GM21529 (cell line): Measurements from ENCODE around the gene EPHA10.
"Not testable (repeated sequence)": the region's sequence is repeated elsewhere in the genome, so short reads cannot be mapped to it uniquely, and the experiment has no call there.

ENCODE experiments used
- ATAC-seq: cut with Tn5 transposase; IDR thresholded peaks from one replicate; pipeline ENCODE4 v1.9.1; 2021; ENCODE audit not compliant: unreplicated experiment

The EPHA10 gene

DNA sequence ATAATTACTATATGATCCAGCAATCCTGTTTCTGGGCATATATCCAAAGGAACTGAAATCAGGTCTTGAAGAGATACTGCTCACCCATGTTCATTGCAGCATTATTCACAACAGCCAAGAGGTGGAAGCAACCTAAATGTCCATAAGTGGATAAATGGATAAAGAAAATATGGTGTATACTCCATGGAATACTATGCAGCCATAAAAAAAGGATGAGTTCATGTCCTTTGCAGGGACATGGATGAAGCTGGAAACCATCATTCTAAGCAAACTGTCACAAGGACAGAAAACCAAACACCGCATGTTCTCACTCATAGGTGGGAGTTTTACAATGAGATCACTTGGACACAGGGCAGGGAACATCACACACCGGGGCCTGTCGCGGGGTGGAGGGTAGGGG lies 26.3 kb downstream of the EPHA10 start:
- ATAC-seq = not testable (repeated sequence)

DNA sequence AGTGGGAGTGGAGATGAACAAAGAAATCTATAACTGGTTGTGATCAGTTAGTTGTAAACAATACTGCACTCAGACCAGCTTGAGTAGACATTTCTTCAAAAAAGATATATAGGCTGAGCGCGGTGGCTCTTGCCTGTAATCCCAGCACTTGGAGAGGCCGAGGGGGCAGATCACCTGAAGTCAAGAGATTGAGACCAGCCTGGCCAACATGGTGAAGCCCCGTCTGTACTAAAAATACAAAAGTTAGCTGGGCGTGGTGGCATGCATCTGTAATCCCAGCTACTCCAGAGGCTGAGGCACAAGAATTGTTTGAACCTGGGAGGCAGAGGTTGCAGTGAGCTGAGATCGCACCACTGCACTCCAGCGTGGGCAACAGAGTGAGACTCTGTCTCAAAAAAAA lies 26.9 kb downstream of the EPHA10 start:
- ATAC-seq = not testable (repeated sequence)

DNA sequence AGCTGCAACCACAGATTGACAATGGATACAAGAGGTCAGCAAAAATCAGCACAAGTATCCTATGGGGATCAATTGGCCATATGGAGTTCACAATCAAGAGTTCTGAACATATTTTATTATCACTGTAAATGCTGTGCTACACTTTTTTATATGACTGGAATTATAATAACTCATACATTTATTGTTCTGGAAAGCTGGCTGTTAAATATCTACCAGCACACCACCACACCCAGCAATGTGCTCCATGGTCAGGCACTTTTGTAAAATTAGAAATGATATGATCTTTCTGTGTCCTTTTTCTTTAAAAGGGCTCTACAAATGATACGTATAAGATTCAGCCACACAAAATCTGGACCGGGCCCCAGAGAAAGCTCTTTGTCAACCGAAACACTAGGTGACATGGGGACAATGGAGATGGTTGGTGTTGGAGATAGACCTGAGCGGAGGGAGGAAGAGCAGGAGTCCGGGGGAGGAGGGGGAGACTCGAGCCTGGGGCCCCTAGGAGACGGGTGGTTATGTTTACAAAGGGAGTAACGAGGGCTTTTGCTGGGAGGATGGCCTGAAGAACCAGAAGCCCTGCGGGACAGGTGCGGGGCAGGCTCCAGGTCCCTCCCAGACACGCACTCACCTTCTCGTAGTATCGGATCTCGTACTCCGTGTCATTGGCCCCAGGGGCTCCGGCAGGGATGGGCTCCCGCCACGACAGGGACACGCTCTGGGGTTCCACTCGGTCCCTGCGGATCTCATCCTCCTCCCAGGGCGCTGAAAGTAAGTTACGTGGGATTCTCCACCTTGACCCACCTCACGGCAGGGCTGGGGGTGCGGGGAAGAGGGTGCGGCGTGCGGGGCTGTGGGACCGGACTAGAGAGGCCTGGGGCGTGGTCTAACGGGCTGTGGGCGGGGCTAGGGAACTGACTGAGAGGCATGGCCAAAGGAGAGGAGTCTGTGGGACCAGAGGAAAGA lies 30.0 kb downstream of the EPHA10 start:
- no peak for ATAC-seq

DNA sequence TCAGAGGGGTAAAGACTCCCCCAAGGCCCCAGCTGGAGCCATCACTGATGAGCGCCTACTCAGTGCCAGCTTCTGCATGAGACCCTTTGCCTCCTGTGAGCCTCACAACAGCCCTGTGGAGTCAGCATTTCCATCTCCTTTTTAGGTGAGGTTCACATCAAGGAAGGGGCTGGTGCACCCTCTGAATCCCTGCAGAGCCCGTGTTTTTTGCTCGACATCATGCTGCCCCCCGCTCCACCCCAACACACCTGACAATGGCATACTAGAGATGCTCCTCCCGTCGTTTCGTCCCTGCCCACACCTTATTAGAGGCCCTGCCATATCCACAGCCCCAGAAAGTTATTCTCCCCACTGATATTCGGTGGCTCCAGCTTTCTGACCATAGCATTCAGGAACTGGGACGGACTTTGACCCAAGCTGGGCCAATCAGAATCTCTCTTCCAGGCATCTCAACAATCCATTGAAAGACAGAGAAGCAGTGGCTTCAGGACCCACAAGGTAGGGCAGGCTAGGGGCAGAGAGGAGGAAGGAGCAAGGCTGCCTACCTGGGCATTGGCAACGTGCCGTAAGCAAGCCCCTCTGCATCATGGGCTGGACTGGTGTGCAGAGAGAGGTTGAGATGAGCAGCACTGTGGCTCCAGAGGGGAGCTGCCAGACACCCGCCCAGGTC lies 32.7 kb downstream of the EPHA10 start:
- ATAC-seq = no peak

DNA sequence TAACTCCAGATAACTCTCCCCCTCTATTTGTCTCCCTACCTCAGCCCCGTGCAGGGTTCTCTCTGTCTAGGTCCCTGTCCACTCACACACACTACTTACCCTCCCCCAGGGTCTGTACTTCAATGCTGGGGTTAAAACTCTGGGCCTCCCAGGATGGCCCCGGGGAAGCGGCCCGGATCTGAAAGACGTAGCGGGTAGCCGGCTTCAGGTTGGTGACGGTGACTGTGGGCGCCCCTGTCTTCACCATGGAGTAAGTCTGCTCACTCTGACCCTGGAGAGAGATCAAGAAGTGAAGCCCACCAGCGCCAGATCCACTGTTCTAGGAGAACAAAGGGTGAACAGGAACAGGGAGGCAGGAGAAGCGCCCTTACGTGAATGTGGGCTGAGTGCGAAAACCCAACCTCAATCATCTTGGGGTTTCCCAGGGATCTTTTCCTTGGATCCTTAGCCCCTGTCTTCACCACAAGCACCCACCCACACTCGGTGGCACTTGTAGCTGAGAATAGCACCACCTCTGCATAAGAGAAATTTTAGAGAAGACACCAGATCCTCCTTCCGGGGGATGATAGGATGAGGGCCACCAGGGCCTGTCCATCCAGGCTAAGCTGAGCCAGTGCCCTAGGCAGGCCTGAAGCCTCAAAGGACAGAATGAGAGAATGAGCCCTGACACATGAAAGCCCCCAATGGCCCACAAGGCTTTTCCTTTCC lies 33.5 kb downstream of the EPHA10 start:
- ATAC-seq = no peak

DNA sequence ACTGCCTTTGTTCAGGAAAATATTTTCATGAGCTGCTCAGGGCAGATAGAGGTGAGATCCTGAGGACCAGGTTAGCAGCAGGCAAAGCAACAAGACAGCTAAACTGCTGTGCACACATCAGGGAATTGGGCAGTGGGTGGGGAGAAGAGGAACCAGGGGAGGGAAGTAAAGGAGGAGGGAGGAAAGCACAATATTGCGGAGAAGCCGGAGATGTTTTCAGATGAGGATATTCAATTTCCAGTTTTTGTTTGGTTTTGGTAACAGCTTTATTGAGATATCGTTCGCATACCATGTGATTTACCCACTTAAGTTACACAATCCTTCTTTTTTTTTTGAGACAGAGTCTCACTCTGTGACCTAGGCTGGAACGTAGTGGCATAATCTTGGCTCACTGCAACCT lies 34.5 kb downstream of the EPHA10 start:
- no peak for ATAC-seq

DNA sequence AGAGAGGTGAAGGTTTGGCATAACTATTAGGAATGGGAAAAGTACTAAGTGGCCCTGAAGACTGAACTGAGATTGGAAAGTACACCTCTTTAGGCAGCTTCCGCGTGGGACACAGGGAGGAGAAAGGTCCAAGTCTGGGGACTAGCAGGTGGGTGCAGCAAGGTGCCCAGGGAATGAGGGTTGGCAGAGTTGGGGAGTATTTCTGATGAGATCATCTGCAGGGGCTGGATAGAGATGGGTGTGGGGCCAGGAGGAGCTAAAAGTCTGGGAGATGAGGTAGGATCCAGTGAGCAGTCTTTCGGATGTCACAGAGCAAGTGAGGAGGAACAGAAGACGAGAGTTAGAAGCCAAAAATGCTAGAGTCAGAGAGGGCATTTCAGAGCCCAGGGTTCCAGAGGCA lies 36.5 kb downstream of the EPHA10 start:
- ATAC-seq = no peak

DNA sequence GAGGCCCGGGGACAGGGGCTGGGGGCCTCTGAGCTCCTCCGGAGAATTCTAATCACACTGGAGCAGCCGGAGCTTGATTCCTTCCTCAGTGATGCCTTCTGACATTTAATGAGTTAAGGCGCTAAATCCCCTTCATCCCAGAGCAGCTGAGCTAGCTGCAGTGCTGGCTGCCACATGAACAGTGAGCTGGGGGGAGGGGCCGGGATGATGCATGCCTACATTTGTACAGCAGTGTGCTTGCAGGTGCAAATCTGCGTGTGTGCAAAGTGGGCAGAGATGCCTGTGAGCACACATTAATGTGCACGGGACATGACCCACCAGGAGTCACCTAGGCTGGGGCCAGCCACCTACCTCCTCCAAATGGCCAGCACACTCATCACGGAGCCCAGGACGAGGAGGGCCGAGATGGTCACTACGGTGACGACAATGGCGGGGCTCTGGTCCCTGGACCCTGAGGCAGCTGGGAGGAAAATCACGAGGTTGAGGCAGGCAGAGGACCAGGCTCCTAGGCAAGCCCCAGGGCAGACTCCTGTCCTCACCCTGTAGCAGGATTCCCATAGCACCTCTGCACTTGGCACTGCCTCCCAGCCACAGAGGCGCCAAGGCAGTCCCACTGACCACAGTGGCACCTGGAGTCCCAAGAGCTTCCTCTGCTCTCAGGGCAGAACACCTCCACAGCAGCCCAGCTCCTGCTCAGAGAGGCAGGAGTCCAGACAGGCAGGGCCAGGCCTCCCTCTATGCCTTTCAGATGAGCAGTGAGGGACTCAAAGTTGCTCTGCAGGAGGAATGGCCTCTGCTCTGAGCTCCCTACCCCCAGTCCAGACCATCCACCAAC lies 38.0 kb downstream of the EPHA10 start:
- no peak for ATAC-seq

DNA sequence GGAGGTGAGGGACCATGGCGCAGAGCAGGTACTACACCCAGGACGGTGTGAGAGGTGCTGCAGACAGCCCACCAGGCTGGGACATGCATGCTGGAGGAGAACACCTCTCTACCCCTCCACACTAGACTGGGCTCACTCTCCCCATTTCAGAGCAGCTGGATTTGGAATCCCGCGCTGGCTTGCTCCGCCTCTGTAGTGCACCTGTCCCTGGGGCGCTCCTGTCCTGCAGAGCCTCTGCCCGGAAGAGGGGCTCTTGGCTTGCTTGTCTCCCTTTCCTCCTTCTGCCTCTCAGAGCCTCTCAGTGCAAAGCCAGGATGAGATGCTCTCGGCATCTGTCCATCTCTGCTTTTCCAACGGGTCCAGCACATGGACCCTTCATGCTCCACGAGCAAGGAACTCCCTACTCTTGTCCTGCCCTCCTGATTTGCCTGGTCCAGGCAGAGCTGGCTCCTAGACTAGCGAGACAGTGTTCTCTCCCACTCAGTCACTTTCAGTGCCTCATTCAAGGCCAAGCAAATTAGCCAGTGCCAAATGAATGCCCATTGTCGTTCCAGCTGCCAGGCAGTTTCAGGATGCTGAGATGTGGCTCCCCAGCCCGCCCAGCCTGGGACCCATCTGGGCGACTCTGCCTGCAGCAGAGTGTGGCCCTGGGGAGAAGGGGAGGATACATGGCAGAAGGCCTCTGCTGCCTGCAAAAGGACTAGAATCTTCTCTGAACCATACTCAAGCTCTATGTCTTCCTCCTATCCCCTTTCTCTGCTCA lies 38.9 kb downstream of the EPHA10 start:
- ATAC-seq = no peak

DNA sequence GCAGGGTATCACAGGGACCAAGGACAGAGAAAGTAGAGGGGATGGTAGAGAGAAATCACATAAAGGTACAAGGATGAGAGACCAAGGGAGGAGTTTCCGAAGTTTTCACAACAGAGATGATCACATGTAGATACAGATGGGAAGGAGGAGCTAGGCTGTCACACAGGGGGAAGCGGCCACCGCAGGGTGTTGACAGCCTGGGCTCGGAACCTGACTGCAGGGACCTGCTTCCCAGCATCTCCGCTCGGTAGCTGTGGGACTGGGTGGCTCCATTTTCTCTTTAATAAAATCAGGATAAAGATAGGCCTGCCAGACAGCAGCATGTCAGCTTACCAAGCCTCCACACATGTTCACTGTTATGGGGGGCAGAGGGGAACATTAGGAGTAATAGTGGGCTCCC lies 40.3 kb downstream of the EPHA10 start:
- ATAC-seq = no peak

DNA sequence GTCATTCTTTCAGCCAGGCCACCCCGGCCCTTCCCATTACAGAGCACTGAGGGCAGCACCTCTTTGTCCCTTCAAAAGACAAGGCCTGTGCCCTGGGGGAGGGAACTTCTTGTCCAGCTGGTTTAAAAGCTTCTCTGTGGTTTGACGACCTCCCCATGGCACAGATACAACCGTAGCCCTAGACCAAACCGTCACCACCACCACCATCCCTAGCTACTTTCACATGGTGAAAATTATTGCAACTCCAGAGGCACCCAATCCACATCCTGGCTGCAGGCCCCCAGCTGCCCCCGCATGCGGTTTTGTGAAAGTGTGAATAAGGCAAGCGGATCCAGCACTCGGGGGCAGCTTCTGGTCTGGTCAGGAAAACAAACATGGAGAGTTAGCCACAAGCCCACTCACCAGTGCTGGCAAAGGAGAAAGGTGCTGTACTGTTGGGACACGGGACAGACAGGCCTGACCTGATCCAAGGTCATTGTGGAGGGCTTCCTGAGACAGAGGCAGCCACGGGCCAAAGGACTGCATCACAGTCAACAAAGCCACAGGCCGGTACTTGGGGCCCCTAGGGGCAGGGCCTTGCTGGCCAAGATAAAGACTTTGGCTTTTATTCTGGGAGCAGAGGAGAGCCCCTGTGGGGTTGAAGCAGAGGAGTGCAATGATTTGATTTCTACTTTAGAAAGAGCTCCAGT lies 41.4 kb downstream of the EPHA10 start:
- ATAC-seq = no peak

DNA sequence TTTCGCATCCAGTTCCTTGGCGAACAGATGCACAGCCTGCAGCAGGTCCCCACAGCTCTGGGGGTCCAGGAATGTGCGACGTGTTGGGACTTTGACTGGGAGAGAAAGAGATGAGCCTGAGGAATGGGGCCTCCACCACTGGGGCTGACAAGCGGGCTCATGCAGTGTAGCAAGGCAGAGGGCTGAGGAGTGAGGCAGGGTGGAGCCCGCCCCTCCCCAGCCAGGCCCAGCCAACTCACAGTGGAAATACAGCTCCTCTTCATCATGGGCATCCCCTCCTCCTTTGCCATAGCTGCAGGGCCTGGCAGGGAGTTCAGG lies 41.9 kb downstream of the EPHA10 start:
- ATAC-seq = no peak

DNA sequence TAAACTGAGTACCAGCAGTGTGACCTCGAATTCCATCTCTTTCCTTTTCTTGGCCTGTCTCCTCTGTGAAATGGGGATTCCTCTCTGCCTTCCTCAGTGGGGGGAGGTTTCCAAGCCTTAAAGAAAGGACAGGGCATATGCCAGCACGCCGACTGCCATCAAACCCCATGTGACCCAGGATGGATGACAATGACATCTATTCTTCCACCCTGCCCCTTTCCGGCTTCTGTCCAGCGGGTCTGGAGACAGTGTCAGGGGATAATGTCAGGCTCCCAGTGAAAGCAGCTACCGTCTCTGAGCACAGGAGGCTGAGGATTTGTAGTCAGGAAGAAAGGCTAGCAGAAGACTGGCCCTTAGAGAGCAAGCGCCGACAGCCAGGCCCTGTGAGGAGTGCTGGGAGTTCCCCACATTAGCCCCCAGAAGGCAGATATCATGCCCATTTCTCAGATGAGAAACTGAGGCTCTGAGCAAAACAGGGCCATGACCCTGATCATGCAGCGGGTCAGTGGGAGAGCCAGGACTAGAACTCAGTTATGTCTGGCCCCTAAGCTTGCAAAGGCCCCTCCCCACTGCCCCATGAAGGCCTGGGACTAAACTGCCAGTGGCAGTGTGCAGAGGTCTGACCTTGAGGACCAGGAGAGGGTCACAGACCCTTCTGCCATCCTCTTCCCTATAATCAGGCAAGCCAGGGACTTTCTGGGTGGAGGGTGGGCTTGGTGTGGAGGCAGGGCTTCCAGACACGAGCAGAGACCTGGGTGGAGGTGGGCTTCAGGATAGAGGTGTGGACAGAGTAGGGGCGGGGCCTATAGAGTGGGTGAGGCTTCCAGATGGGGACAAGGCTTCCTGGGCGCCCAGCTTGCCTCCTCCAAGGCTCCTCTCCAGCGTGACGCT lies 42.5 kb downstream of the EPHA10 start:
- no peak for ATAC-seq

DNA sequence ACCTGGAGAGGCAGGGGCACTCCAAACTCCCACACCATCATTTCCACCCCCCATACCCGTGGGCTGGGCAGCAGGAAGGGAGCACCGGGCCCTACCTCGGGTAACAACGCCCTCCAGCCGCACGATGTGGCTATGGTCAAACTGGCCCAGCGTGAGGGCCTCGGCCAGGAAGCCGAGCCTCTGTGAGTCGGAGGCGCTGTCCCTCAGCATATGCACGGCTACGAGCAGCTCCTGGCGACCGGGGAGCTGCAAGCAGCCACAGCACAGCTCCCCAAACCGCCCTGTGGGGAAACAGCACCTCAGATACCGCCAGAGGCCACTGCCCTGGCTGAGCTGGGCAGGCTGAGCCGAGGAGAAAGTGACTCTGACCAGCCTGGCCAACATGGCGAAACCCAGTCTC lies 43.4 kb downstream of the EPHA10 start:
- no peak for ATAC-seq

DNA sequence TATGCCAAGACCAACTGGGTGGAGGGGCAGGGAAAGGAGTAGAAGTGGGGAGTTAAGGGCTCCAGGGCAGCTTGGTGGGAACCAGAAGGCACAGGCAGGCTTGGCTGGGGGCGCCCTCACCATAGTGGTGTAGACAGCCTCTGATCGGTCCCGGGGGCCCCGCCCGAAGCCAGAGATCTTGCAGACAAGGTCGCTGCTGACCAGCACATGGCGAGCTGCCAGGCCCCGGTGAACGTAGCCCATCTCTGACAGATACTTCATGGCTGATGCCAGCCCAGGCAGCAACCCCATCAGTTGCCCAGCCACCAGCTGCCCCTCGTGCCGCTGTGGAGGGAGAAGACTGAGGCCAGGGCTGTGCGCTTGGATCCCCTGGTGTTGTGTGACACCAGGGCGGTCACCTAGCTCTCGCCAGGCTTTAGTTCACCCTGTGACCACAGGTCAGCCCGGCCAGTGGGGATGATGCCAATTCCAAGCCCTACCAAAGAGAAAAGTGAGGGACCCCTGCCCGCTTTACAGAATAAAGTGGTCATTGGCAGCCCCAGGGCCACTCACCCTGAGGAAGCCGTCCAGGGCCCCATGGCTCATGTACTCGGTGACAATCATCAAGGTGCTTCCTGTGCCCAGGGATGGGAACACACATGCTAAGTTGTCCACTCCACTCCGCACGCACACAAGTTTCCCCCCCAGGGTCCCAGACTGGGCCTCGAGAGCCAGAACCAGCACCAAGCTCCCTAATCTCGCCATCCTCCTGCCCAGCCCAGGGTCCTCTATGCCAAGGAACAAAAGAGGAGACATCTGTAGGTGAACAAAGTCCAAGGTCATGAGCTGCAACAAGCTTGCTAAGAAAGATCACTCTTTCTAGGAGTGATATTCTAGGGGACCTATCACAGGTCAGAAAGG lies 44.4 kb downstream of the EPHA10 start:
- no peak for ATAC-seq

DNA sequence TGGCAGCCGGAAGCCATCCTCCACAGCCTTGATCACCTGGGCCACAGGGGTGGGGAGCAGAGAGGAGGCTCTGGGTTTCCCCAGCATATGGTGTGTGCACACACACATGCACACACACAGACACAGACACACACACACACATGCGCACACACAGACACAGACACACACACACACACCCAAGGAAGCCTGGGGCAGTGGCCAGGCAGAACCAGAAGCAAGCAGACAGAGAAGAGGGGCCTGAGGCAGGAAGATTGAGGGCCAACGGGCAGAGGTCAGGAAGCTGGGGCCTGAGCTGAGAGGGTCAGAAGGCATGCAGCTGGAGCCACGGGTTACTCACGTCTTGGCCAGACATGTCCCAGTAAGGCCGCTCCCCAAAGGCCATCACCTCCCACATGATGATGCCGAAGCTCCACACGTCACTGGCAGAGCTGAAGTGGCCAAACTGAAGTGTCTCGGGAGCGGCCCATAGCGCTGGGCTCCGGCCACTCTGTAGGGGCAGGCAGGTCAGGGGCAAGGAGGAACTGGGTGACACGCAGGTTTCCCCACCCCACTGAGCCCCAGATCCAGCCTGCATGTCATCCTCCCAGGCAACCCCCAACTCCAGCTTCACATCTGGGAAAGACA lies 45.2 kb downstream of the EPHA10 start:
- ATAC-seq = no peak

DNA sequence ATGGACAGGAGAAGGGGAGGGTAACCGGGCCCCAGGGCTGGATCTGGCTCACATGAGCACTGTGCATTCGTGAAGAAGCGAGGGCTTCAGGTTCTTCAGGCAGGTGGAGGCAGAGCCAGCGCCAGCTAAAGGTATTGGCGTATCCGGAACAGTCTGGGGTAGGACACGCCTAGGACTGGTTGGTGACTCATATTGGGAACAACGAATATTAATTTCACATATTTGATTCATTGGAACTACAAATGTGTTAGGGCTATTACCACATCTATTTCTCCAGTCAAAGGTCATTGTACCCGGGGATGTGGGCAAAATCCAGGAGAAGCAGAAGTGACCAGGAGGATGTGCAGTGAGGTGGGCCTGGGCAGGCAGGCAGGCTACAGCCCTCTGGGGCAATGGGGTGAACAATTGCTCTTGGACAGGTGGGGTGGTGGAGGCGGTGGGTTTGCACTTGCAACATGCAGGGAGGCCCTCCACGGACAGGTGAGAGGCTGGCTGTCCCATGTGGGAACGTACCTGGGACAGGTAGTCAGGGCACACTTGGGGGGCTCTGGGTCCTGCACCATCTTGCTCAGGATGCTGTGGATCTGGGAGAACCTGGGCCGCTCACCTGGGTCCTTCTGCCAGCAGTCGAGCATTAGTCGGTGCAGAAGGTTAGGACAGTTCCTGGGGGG lies 45.9 kb downstream of the EPHA10 start:
- ATAC-seq = no peak
